ENCODE data around the gene YPEL5. TPM values are rescaled to one million over a fixed set of nuclear protein-coding genes. Genes with fewer than 3 reads are reported as not detected.

Gene YPEL5
- total RNA-seq, 1 donor from 2014 or later = 86.0 TPM

DNA sequence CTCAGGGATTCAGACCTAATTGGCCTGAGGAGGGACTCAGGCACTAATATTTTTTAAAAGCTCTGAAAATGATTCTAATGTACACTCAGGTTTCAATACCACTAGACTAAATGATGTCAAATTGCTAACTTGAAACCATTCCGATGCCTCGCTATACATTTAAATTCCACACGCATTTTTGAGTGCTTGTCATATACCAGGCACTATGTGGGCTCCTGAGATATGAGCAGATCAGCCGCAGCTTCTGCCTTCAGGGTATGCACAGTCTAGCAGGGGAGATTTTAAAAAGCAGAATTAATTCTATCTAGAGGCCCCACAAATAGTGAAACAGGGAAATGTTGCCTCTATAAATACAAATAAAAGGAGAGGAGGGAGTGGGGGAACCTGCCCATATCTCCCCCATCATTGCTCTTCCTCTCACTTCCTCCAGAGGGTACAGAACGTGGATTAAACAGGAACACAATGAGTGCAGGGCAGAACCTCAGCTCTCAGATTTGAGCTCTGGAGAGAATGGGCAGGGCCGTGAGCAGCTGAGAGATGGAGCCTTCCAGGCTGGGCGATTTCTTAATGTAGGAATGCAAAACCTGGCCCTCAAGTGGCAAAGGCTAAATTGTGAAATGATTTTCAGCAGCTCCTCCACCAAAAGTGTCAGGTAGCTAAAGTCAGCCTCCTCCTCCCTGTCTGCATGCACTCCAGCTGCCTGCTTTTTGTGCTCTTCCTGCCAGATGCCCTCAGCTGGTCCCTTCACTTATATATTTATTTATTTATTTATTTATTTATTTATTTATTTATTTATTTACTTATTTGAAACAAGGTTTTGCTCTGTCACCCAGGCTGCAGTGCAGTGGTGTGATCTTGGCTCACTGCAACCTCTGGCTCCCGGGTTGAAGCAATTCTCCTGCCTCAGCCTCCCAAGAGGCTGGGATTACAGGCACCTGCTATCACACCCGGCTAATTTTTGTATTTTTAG is 59.9 kb downstream of the YPEL5 start:
- Mint-ChIP-seq H3K4me1 (ENCODE audit: unreplicated experiment) (peaks cover 9% of the 10 kb centered on the region), H3K4me3 (ENCODE audit: unreplicated experiment) (no peak overlapping the region), H3K27me3 (ENCODE audit: unreplicated experiment) (peaks cover 13% of the 10 kb centered on the region), H3K9me3 (ENCODE audit: unreplicated experiment) (no peaks in the 10 kb centered on the region), H3K27ac (ENCODE audit: unreplicated experiment) (no peak overlapping the region), H3K36me3 (ENCODE audit: unreplicated experiment) (no peaks in the 10 kb centered on the region)
- TF ChIP-seq, protein P1, sequence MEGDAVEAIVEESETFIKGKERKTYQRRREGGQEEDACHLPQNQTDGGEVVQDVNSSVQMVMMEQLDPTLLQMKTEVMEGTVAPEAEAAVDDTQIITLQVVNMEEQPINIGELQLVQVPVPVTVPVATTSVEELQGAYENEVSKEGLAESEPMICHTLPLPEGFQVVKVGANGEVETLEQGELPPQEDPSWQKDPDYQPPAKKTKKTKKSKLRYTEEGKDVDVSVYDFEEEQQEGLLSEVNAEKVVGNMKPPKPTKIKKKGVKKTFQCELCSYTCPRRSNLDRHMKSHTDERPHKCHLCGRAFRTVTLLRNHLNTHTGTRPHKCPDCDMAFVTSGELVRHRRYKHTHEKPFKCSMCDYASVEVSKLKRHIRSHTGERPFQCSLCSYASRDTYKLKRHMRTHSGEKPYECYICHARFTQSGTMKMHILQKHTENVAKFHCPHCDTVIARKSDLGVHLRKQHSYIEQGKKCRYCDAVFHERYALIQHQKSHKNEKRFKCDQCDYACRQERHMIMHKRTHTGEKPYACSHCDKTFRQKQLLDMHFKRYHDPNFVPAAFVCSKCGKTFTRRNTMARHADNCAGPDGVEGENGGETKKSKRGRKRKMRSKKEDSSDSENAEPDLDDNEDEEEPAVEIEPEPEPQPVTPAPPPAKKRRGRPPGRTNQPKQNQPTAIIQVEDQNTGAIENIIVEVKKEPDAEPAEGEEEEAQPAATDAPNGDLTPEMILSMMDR (IDR thresholded peaks at IDR 0.05) = no peak
- DNase-seq (ENCODE audit: extremely low spot score, unreplicated experiment) = no peak

DNA sequence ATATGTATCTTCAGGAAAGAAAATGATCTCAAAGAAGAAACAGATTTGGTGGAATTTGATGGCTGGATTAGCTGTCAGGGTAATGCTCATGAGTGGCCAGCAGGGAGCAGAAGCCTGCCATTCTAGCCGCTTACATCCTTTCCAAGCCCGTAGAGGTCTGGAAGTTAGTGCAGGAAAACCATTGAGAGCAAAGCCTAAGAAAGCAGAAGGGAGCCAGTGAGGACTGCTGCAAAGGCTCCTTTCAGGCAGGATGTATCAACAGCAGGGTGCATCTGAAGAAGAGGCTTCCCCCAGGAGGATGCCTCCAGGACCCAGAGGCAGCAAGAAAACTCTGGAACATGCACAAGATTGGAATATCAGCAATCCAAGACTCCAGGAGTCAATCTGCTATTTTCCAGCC is 61.6 kb downstream of the YPEL5 start:
- Mint-ChIP-seq H3K4me3 (ENCODE audit: unreplicated experiment) (no peak overlapping the region), H3K27me3 (ENCODE audit: unreplicated experiment) (peaks cover 11% of the 10 kb centered on the region), H3K27ac (ENCODE audit: unreplicated experiment) (no peak overlapping the region), H3K9me3 (ENCODE audit: unreplicated experiment) (no peaks in the 10 kb centered on the region), H3K36me3 (ENCODE audit: unreplicated experiment) (no peaks in the 10 kb centered on the region), H3K4me1 (ENCODE audit: unreplicated experiment) (peaks cover 9% of the 10 kb centered on the region)
- peak; percentile 90 for DNase-seq (ENCODE audit: extremely low spot score, unreplicated experiment)
- TF ChIP-seq, protein P1 (IDR thresholded peaks at IDR 0.05) = peak; percentile 94

DNA sequence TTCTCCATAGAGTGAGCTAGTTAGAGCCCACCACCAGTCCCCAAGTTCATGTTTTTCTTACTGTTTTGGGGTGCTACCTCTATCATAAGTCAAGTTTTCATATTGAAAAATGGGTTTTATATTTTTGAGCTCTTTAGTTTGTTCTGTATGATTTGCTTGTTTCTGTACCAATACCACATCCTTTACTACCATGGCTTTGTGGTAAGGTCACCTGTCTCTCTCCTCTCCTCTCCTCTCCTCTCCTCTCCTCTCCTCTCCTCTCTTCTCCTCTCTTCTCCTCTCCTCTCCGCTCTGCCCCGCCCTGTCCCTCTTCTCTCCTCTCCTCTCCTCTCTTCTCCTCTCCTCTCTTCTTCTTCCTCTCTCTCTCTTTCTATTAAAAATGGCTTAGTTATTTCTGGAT is 62.4 kb downstream of the YPEL5 start:
- Mint-ChIP-seq H3K27ac (ENCODE audit: unreplicated experiment) (no peak overlapping the region), H3K4me1 (ENCODE audit: unreplicated experiment) (peaks cover 9% of the 10 kb centered on the region), H3K27me3 (ENCODE audit: unreplicated experiment) (peaks cover 11% of the 10 kb centered on the region), H3K4me3 (ENCODE audit: unreplicated experiment) (no peak overlapping the region), H3K9me3 (ENCODE audit: unreplicated experiment) (no peaks in the 10 kb centered on the region), H3K36me3 (ENCODE audit: unreplicated experiment) (no peaks in the 10 kb centered on the region)
- no peak for DNase-seq (ENCODE audit: extremely low spot score, unreplicated experiment)
- TF ChIP-seq, protein P1 (IDR thresholded peaks at IDR 0.05) = no peak

Other genes with a start within 250 kb of the YPEL5 start
- not detected in 2 replicates for gene ALK, start 225.4 kb upstream of the YPEL5 start, total RNA-seq
- 65.0 and 74.7 TPM in 2 replicates for gene LBH, start 84.5 kb downstream of the YPEL5 start, total RNA-seq